Measurements from ENCODE around the gene PAQR7. TPM values are rescaled to one million over a fixed set of nuclear protein-coding genes. Genes with fewer than 3 reads are reported as not detected.

The PAQR7 gene
- total RNA-seq, 2 experiments from 2014 or later, result 1.1 to 1.5 TPM

DNA sequence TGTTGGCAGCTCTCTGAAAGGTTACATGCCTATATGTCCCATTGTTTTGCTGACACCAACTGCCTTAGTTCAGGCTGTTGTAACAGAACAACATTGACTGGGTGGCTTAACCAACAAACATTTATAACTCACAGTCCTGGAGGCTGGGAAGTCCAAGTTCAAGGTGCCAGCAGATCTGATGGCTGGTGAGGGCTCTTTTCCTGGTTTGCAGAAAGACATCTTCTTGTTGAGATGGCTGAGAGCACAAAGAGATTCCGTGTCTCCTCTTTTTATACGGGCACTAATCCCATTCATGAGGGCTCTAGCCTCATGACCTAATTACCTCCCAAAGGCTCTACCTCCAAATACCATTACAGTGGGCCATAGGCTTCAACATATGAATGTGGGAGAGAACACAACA is 41.0 kb upstream of the PAQR7 start:
- H3K36me3 ChIP-seq (ENCODE audit: insufficient read depth, low read length), result no peaks in the 10 kb centered on the region
- H3K4me1 ChIP-seq (ENCODE audit: insufficient read depth, low read length), result peaks cover 13% of the 10 kb centered on the region
- H3K27ac ChIP-seq (ENCODE audit: low read depth in 1 of 2, low read length in 2 of 2), result no peak overlapping the region
- intact Hi-C loops (cut with DNase I, micrococcal nuclease), result no loop called here
- H3K9me3 Mint-ChIP-seq, result no peaks in the 10 kb centered on the region
- H3K4me3 ChIP-seq (ENCODE audit: low read length), result no peak overlapping the region
- H3K4me3 Mint-ChIP-seq, result no peak overlapping the region
- H3K27me3 Mint-ChIP-seq, result no peaks in the 10 kb centered on the region
- no peak for ATAC-seq (ENCODE audit: poor library complexity)
- H3K27ac Mint-ChIP-seq, result no peak overlapping the region
- H3K4me1 Mint-ChIP-seq (ENCODE audit: low read depth), result peaks cover 22% of the 10 kb centered on the region
- H3K27me3 ChIP-seq (ENCODE audit: control insufficient read depth in 1 of 2, insufficient read depth in 2 of 2, low read length in 2 of 2), result no peaks in the 10 kb centered on the region
- no peaks in the 10 kb centered on the region for H3K9me3 ChIP-seq (ENCODE audit: control insufficient read depth in 1 of 2, insufficient read depth in 1 of 2, low read length in 2 of 2)
- no peak for DNase-seq
- ChIA-PET POLR2A (no interaction called here), CTCF (interaction anchor here (1.5 kb wide), 1 partner anchor 9 kb away, joined by 3 read pairs; no protein-coding TSS in a partner anchor)
- no peaks in the 10 kb centered on the region for H3K36me3 Mint-ChIP-seq (ENCODE audit: low read depth)
- TF ChIP-seq, protein P1, sequence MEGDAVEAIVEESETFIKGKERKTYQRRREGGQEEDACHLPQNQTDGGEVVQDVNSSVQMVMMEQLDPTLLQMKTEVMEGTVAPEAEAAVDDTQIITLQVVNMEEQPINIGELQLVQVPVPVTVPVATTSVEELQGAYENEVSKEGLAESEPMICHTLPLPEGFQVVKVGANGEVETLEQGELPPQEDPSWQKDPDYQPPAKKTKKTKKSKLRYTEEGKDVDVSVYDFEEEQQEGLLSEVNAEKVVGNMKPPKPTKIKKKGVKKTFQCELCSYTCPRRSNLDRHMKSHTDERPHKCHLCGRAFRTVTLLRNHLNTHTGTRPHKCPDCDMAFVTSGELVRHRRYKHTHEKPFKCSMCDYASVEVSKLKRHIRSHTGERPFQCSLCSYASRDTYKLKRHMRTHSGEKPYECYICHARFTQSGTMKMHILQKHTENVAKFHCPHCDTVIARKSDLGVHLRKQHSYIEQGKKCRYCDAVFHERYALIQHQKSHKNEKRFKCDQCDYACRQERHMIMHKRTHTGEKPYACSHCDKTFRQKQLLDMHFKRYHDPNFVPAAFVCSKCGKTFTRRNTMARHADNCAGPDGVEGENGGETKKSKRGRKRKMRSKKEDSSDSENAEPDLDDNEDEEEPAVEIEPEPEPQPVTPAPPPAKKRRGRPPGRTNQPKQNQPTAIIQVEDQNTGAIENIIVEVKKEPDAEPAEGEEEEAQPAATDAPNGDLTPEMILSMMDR (IDR thresholded peaks at IDR 0.05), result no peak

DNA sequence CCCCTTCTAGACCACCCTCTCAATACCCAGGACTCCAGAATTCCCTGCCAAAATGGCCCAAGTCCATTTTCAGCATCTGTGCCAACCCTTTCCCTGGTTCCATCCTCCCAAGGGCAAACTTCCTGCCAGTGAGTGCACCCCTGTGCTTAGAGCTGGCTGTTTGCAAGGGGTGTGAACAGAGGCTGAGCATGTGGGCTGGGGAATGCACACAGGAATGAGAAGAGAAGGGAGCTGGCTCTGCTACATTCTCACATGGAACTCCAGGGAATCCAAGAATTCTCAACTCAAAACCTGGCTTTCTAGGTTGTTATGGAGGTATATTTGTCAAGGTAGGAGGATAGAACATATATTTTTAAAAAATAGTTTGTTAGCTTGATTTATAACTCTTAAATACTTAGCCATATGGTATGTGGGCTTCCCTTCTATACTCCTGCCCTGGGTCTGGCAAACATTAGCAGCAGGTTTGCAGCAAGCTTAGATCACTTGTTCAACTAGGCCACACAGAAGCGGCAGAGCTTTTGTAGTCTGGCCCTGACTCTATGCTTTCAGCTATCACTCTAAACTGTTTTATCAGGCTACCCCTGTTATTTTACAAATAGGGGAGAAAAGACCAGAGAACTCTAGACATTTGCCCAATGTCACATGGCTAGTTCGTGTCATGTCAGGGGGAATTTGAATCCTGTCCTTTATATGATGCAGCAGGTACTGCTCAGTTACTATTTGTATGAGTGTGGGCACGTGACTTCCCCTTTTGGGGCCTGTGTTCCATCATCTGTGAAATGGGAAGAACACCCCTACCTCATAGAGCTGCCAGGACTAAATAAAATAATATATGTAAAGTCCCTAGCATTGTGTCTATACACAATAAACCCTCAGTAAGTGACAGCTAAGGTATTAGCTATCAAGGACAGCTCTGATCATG is 38.8 kb upstream of the PAQR7 start:
- CTCF ChIA-PET, result interaction anchor here (0.7 kb wide), 1 partner anchor 64 kb away, joined by 3 read pairs; no protein-coding TSS in a partner anchor
- H3K27ac ChIP-seq (ENCODE audit: low read depth in 1 of 2, low read length in 2 of 2), result no peak overlapping the region

DNA sequence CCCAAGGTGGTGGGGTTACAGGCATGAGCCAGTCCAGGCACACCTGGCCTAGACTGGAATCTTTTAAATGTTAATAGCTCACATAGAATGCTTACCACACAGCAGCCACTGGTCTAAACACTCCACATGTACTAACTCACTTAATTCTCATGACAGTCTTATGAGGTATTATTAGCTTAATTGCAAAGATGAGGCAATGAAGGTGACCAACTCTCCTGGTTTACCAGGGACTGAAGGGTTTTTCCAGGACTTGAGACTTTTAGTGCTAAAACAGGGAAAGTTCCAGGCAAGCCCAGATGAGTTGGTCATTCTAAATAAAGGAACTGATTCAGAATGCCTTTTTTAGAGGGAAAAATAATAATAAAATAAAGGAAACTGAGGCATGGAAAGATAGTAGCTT is 37.7 kb upstream of the PAQR7 start:
- Histone ChIP-seq H3K27ac (ENCODE audit: low read depth in 1 of 2, low read length in 2 of 2) (no peak overlapping the region), H3K4me3 (ENCODE audit: low read length) (no peak overlapping the region), H3K9me3 (ENCODE audit: control insufficient read depth in 1 of 2, insufficient read depth in 1 of 2, low read length in 2 of 2) (no peaks in the 10 kb centered on the region), H3K4me1 (ENCODE audit: insufficient read depth, low read length) (peaks cover 7% of the 10 kb centered on the region), H3K27me3 (ENCODE audit: control insufficient read depth in 1 of 2, insufficient read depth in 2 of 2, low read length in 2 of 2) (no peaks in the 10 kb centered on the region), H3K36me3 (ENCODE audit: insufficient read depth, low read length) (no peaks in the 10 kb centered on the region)
- no peaks in the 10 kb centered on the region for H3K27me3 Mint-ChIP-seq
- no peak for ATAC-seq (ENCODE audit: poor library complexity)
- no peak for DNase-seq
- TF ChIP-seq, protein P1 (IDR thresholded peaks at IDR 0.05), result no peak
- no peak overlapping the region for H3K4me3 Mint-ChIP-seq
- H3K36me3 Mint-ChIP-seq (ENCODE audit: low read depth), result no peaks in the 10 kb centered on the region
- ChIA-PET CTCF (interaction anchor here (2.1 kb wide), 1 partner anchor 18 kb away, joined by 5 read pairs; no protein-coding TSS in a partner anchor), POLR2A (interaction anchor here (1.4 to 2.2 kb wide), 2 partner anchors 10 to 85 kb away, joined by 5 to 7 read pairs; partner anchors contain the start of gene PAFAH2)
- no peaks in the 10 kb centered on the region for H3K9me3 Mint-ChIP-seq
- no peak overlapping the region for H3K27ac Mint-ChIP-seq
- H3K4me1 Mint-ChIP-seq (ENCODE audit: low read depth), result peaks cover 8% of the 10 kb centered on the region
- intact Hi-C loops (cut with DNase I, micrococcal nuclease), result no loop called here

More for the DNA sequence above, 38.8 kb upstream of the PAQR7 start:
- ATAC-seq (ENCODE audit: poor library complexity), result no peak
- Histone ChIP-seq H3K36me3 (ENCODE audit: insufficient read depth, low read length) (no peaks in the 10 kb centered on the region), H3K27me3 (ENCODE audit: control insufficient read depth in 1 of 2, insufficient read depth in 2 of 2, low read length in 2 of 2) (no peaks in the 10 kb centered on the region), H3K4me3 (ENCODE audit: low read length) (no peak overlapping the region), H3K9me3 (ENCODE audit: control insufficient read depth in 1 of 2, insufficient read depth in 1 of 2, low read length in 2 of 2) (no peaks in the 10 kb centered on the region), H3K4me1 (ENCODE audit: insufficient read depth, low read length) (peaks cover 13% of the 10 kb centered on the region)
- Mint-ChIP-seq H3K27ac (no peak overlapping the region), H3K9me3 (no peaks in the 10 kb centered on the region), H3K4me3 (no peak overlapping the region), H3K36me3 (ENCODE audit: low read depth) (no peaks in the 10 kb centered on the region), H3K27me3 (no peaks in the 10 kb centered on the region), H3K4me1 (ENCODE audit: low read depth) (peaks cover 12% of the 10 kb centered on the region)
- intact Hi-C loops (cut with DNase I, micrococcal nuclease), result no loop called here
- TF ChIP-seq, protein P1 (IDR thresholded peaks at IDR 0.05), result no peak
- DNase-seq, result no peak
- POLR2A ChIA-PET, result interaction anchor here (0.5 to 2.2 kb wide), 3 partner anchors 9 to 83 kb away, joined by 3 to 7 read pairs (median 5); partner anchors contain the start of gene PAFAH2

Data from CD4-positive, alpha-beta T cell (primary cell).